ENCODE measurements around the gene USP31. TPM values are rescaled to one million over a fixed set of nuclear protein-coding genes. Genes with fewer than 3 reads are reported as not detected.

USP31 gene
- total and polyA plus RNA-seq, 2 of the 13 experiments (the other 11 are each of a cell fraction or from before 2014, with no cell fraction given) = 22.5 to 23.3 TPM

GRCh38 chr16:23092072-23092800 is 57.0 kb downstream of the USP31 start (continued):
- TF ChIP-seq HNF4G (IDR thresholded peaks at IDR 0.05; ENCODE audit: borderline replicate concordance, low read depth, low read length) = no peak
- 0 out of 2 replicates have a peak, but pooled peaks have one; percentile 27 for TF ChIP-seq HNF4G (CRISPR knock-in tag; IDR thresholded peaks at IDR 0.05; ENCODE audit: borderline replicate concordance, low read depth)
- TF ChIP-seq HMGXB4 (CRISPR knock-in tag; IDR thresholded peaks at IDR 0.05; ENCODE audit: borderline replicate concordance in 1 of 2, low read depth in 1 of 2) = peak in 1 of 2 experiments; percentile 53; a peak in 1 of 4 replicates
- 0 out of 2 replicates have a peak, but pooled peaks have one; percentile 44 for TF ChIP-seq ZNF136 (CRISPR knock-in tag; IDR thresholded peaks at IDR 0.05; ENCODE audit: low read depth)
- TF ChIP-seq LCORL (IDR thresholded peaks at IDR 0.05) = no peak
- TF ChIP-seq LCORL (CRISPR knock-in tag; IDR thresholded peaks at IDR 0.05) = 0 out of 2 replicates have a peak, but pooled peaks have one; percentile 2
- TF ChIP-seq KMT2A (CRISPR knock-in tag; IDR thresholded peaks at IDR 0.05) = peak; percentile 65; the same call in 1 of the 2 replicates
- peak; percentile 68; the same call in 1 of the 2 replicates for TF ChIP-seq STAT6 (CRISPR knock-in tag; IDR thresholded peaks at IDR 0.05; ENCODE audit: borderline replicate concordance)
- no peak for TF ChIP-seq REPIN1 (CRISPR knock-in tag; IDR thresholded peaks at IDR 0.05; ENCODE audit: borderline replicate concordance, low read depth)
- no peak for TF ChIP-seq ATF2 (CRISPR knock-in tag; IDR thresholded peaks at IDR 0.05)
- 0 out of 2 replicates have a peak, but pooled peaks have one; percentile 8 for TF ChIP-seq THAP11 (CRISPR knock-in tag; IDR thresholded peaks at IDR 0.05)
- peak; percentile 8; the same call in 1 of the 2 replicates for TF ChIP-seq HDAC2 (CRISPR knock-in tag; IDR thresholded peaks at IDR 0.05)
- TF ChIP-seq NBN (conservative IDR thresholded peaks at IDR 0.05) = no peak
- peak; percentile 35; the same call in 1 of the 2 replicates for TF ChIP-seq ZNF205 (CRISPR knock-in tag; IDR thresholded peaks at IDR 0.05)

Measured in HepG2 (cell line).